GM12878 (cell line): Measurements from ENCODE around the gene BCLAF1. TPM values are rescaled to one million over a fixed set of nuclear protein-coding genes. Genes with fewer than 3 reads are reported as not detected.

ENCODE experiments used
- ATAC-seq: fragments of 200-7000 bp; cut with Tn5 transposase; 3 replicates; pipeline ENCODE4 v1.9.1; 2020; ENCODE audit warnings: mild to moderate bottlenecking, moderate library complexity
- BruUV-seq: library from RNA; stranded (reverse); fragments of 400-500 nt; replicated peaks from 2 replicates; lab custom pipeline; 2021; lab: Mats Ljungman, UMichigan
- CTCF ChIA-PET: fragments of 300-600 bp; sonication (Branson Sonifier 250); formaldehyde crosslinking; extraction: SDS; loops from one replicate; lab custom pipeline; 2021; ENCODE audit warnings: inconsistent platforms; lab: Yijun Ruan, JAX
- POLR2A ChIA-PET: fragments of 350-600 bp; formaldehyde crosslinking; extraction: SDS; loops from one replicate; lab custom pipeline; 2021; ENCODE audit warnings: inconsistent platforms; lab: Charles Lee
- RAD21 ChIA-PET: fragments of 300-600 bp; sonication (Branson Sonifier 250); formaldehyde crosslinking; loops from one replicate; lab custom pipeline; 2023; ENCODE audit warnings: antibody characterized with exemption; ENCODE audit not compliant: unreplicated experiment; lab: Charles Lee
- SMC1A ChIA-PET: fragments of 300-600 bp; sonication (Branson Sonifier 250); formaldehyde crosslinking; loops from one replicate; lab custom pipeline; 2023; ENCODE audit not compliant: unreplicated experiment, uncharacterized antibody; lab: Charles Lee
- DNase-seq: peaks from one replicate; pipeline ENCODE4 v3.0.0-alpha.2; 2011; ENCODE audit warnings: low read depth, low spot score
- FAIRE-seq: peaks from 3 replicates; lab custom pipeline; 2011; peaks lifted over from hg19 to GRCh38; lab: Jason Lieb, UNC
- H2AFZ ChIP-seq: 2 replicates; pipeline ENCODE4 v1.6.0; 2011; ENCODE audit warnings: low read depth, low read length, control low read depth; ENCODE audit not compliant: control insufficient read depth
- H3K27ac ChIP-seq: 2 replicates; pipeline ENCODE4 v1.5.1; 2011; ENCODE audit warnings: control low read depth; ENCODE audit not compliant: control insufficient read depth, insufficient read depth
- H3K27me3 ChIP-seq, 2 experiments: replicated peaks in 1 of 2; 2 replicates each; pipeline versions ENCODE4 v1.6.0 to v1.6.1; 2011; ENCODE audit warnings: low read length in 1 of 2; ENCODE audit not compliant: control insufficient read depth in 2 of 2, insufficient read depth in 2 of 2
- H3K36me3 ChIP-seq, 2 experiments: 2 replicates each; pipeline ENCODE4 v1.5.1; 2011; ENCODE audit warnings: low read length in 1 of 2; ENCODE audit not compliant: control insufficient read depth in 2 of 2, insufficient read depth in 2 of 2
- H3K4me1 ChIP-seq: 2 replicates; pipeline ENCODE4 v1.6.1; 2011; ENCODE audit warnings: mild to moderate bottlenecking, low read length, moderate library complexity, mixed read lengths; ENCODE audit not compliant: control insufficient read depth, insufficient read depth
- H3K4me2 ChIP-seq: 2 replicates; pipeline ENCODE4 v1.6.0; 2011; ENCODE audit warnings: control low read depth; ENCODE audit not compliant: control insufficient read depth, insufficient read depth
- H3K4me3 ChIP-seq: fragments of 200-600 bp; sonication (generic); 2 replicates; pipeline ENCODE4 v1.5.1; 2016
- H3K79me2 ChIP-seq: 2 replicates; pipeline ENCODE4 v1.6.0; 2011; ENCODE audit warnings: low read length; ENCODE audit not compliant: control insufficient read depth, insufficient read depth
- H3K9ac ChIP-seq: 2 replicates; pipeline ENCODE4 v1.8.0; 2011; ENCODE audit warnings: low read length, control low read depth, mixed read lengths; ENCODE audit not compliant: control insufficient read depth, insufficient read depth
- H3K9me3 ChIP-seq: replicated peaks from 3 replicates; pipeline ENCODE4 v1.5.1; 2011; ENCODE audit warnings: mild to moderate bottlenecking, low read length; ENCODE audit not compliant: control insufficient read depth, insufficient read depth
- H4K20me1 ChIP-seq: 2 replicates; pipeline ENCODE4 v1.6.0; 2011; ENCODE audit not compliant: control insufficient read depth, insufficient read depth
- CBFB ChIP-seq: IDR thresholded peaks from 2 replicates; pipeline ENCODE4 v1.6.1; 2016; ENCODE audit warnings: antibody characterized with exemption, low read depth
- CEBPB ChIP-seq, 2 experiments: fragments of 150-350 bp in 1 of 2; IDR thresholded peaks; 2 replicates each; pipeline ENCODE4 v1.6.1; 2012 to 2014; ENCODE audit warnings: low read depth in 2 of 2, low read length in 2 of 2, borderline replicate concordance in 1 of 2, inconsistent platforms in 1 of 2
- CEBPZ ChIP-seq: fragments of 150-350 bp; IDR thresholded peaks from 2 replicates; pipeline ENCODE4 v1.6.1; 2016; ENCODE audit warnings: low read depth, low read length
- CHD1 ChIP-seq: IDR thresholded peaks from 2 replicates; pipeline ENCODE4 v1.6.1; 2012; ENCODE audit warnings: low read depth, low read length, improper control_type of control experiment
- DPF2 ChIP-seq: fragments of 450-650 bp; IDR thresholded peaks from 2 replicates; pipeline ENCODE4 v1.6.1; 2017; ENCODE audit warnings: mild to moderate bottlenecking
- ESRRA ChIP-seq: IDR thresholded peaks from 2 replicates; pipeline ENCODE4 v1.6.1; 2012; ENCODE audit warnings: mild to moderate bottlenecking, low read length, improper control_type of control experiment
- IRF4 ChIP-seq: IDR thresholded peaks from 2 replicates; pipeline ENCODE4 v1.6.1; 2011; ENCODE audit warnings: low read depth, low read length
- NFYA ChIP-seq: IDR thresholded peaks from 2 replicates; pipeline ENCODE4 v1.6.1; 2011; ENCODE audit warnings: low read depth, mild to moderate bottlenecking, low read length, improper control_type of control experiment, borderline replicate concordance
- SIX5 ChIP-seq: IDR thresholded peaks from 2 replicates; pipeline ENCODE4 v1.6.1; 2011; ENCODE audit warnings: mild to moderate bottlenecking, low read depth, low read length, moderate library complexity; ENCODE audit not compliant: severe bottlenecking
- TCF3 ChIP-seq: IDR thresholded peaks from 2 replicates; pipeline ENCODE4 v1.6.1; 2012; ENCODE audit warnings: low read depth, mild to moderate bottlenecking, low read length, borderline replicate concordance; ENCODE audit not compliant: insufficient read depth
- WRNIP1 ChIP-seq: IDR thresholded peaks from 2 replicates; pipeline ENCODE4 v1.6.1; 2011; ENCODE audit warnings: low read depth, low read length, improper control_type of control experiment, borderline replicate concordance
- ZNF274 ChIP-seq: IDR thresholded peaks from one replicate; pipeline ENCODE4 v1.8.0; 2011; ENCODE audit not compliant: insufficient read length, insufficient read depth
- WGBS: methylation state at CpG from one replicate; pipeline ENCODE4 v1.1.6; 2016; ENCODE audit warnings: low lambda C conversion rate; ENCODE audit not compliant: insufficient replicate concordance, insufficient coverage; ENCODE audit errors: missing lambda C conversion rate; 5-methylcytosine and 5-hydroxymethylcytosine counted together
- in situ Hi-C: fragments of 300-500 bp; cut with MboI; formaldehyde crosslinking; loops from 9 replicates; pipeline ENCODE4 v1.14.3; 2018; ENCODE audit warnings: mixed read lengths
- intact Hi-C: fragments of 100-400 bp; cut with micrococcal nuclease; formaldehyde crosslinking; loops from one replicate; pipeline ENCODE4 v1.14.2; 2022; ENCODE audit not compliant: unreplicated experiment
- polyA plus RNA-seq, 11 experiments: library from polyadenylated mRNA; depleted of rRNA in 4 of 11; unstranded in 6 of 11; stranded (reverse) in 5 of 11; fragments of >200 nt; fragmentation: Nextera tagmentation in 4 of 11; fragmentation: Illumina TruSeq in 1 of 11; extraction: Ambion mirVana in 4 of 11; extraction: Trizol in 1 of 11; gene quantifications; 1 replicate in 1 of 11; 2 replicates in 10 of 11; pipeline versions ENCODE4 v1.2.1 to v1.2.3, GENCODE V29; 2011 to 2016; ENCODE audit warnings: inconsistent platforms in 2 of 11, missing spikeins in 2 of 11, low read depth in 1 of 11
- total RNA-seq, 4 experiments: library from RNA; depleted of rRNA in 3 of 4; stranded (reverse); fragments of >200 nt in 3 of 4; fragmentation: Illumina TruSeq in 1 of 4; extraction: Trizol in 1 of 4; gene quantifications; 2 replicates each; pipeline versions ENCODE4 v1.2.1 to v1.2.3, GENCODE V29; 2013 to 2021
- TF ChIP-seq, protein P1 (sequence below): fragments of 450-650 bp; IDR thresholded peaks from 2 replicates; pipeline ENCODE4 v1.6.1; 2017; ENCODE audit warnings: mild to moderate bottlenecking, moderate library complexity

Gene BCLAF1
- total and polyA plus RNA-seq, 10 of the 15 experiments (the other 5 are each of a cell fraction or from before 2014, with no cell fraction given), result 56.0 to 223 (median 114) TPM

DNA sequence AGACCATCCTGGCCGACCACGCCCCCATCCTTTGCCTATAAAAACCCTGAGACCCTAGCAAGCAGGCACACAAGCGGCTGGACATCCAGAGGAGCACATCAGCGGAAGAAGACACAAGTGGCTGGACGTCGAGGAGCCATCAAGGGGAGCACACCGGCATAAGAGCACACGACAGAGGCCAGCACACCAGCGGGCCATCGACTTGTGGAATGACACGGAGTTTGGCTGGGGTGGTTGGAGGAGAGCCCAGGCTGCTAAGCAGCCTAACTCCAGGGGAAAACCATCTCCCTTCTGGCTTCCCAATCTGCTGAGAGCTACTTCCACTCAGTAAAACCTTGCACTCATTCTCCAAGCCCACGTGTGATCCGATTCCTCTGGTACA, 44.8 kb upstream of the BCLAF1 start:
- H3K9me3 ChIP-seq, result no peaks in the 10 kb centered on the region
- BruUV-seq, result no TSS peak
- H3K4me1 ChIP-seq, result no peaks in the 10 kb centered on the region
- FAIRE-seq (no peak), DNase-seq (no peak), ATAC-seq (no peak)
- no peak overlapping the region for H3K4me2 ChIP-seq
- H3K79me2 ChIP-seq, result no peaks in the 10 kb centered on the region
- ChIA-PET POLR2A (no interaction called here), RAD21 (no interaction called here), SMC1A (interaction anchor here (1.7 kb wide), 1 partner anchor 10 kb away, joined by 4 read pairs; no protein-coding TSS in a partner anchor), CTCF (interaction anchor here (1.5 kb wide), 1 partner anchor 33 kb away, joined by 3 read pairs; no protein-coding TSS in a partner anchor)
- 50% methylated on average over 12 of the region's 13 CpGs for WGBS
- TF ChIP-seq CEBPZ, result no peak
- TF ChIP-seq CBFB, result no peak
- TF ChIP-seq SIX5, result no peak
- no peak for TF ChIP-seq NFYA
- no peak for TF ChIP-seq IRF4
- TF ChIP-seq ESRRA, result no peak
- TF ChIP-seq CEBPB (IDR thresholded peaks at IDR 0.05; ENCODE audit: borderline replicate concordance in 1 of 2, low read depth in 2 of 2, low read length in 2 of 2), result no peak
- TF ChIP-seq, protein P1, sequence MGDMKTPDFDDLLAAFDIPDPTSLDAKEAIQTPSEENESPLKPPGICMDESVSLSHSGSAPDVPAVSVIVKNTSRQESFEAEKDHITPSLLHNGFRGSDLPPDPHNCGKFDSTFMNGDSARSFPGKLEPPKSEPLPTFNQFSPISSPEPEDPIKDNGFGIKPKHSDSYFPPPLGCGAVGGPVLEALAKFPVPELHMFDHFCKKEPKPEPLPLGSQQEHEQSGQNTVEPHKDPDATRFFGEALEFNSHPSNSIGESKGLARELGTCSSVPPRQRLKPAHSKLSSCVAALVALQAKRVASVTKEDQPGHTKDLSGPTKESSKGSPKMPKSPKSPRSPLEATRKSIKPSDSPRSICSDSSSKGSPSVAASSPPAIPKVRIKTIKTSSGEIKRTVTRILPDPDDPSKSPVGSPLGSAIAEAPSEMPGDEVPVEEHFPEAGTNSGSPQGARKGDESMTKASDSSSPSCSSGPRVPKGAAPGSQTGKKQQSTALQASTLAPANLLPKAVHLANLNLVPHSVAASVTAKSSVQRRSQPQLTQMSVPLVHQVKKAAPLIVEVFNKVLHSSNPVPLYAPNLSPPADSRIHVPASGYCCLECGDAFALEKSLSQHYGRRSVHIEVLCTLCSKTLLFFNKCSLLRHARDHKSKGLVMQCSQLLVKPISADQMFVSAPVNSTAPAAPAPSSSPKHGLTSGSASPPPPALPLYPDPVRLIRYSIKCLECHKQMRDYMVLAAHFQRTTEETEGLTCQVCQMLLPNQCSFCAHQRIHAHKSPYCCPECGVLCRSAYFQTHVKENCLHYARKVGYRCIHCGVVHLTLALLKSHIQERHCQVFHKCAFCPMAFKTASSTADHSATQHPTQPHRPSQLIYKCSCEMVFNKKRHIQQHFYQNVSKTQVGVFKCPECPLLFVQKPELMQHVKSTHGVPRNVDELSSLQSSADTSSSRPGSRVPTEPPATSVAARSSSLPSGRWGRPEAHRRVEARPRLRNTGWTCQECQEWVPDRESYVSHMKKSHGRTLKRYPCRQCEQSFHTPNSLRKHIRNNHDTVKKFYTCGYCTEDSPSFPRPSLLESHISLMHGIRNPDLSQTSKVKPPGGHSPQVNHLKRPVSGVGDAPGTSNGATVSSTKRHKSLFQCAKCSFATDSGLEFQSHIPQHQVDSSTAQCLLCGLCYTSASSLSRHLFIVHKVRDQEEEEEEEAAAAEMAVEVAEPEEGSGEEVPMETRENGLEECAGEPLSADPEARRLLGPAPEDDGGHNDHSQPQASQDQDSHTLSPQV, result no peak
- TF ChIP-seq TCF3, result no peak
- TF ChIP-seq ZNF274, result no peak
- no peak for TF ChIP-seq CHD1
- TF ChIP-seq WRNIP1, result no peak
- TF ChIP-seq DPF2, result no peak
- H2AFZ ChIP-seq, result no peak overlapping the region
- no peak overlapping the region for H3K9ac ChIP-seq
- no peaks in the 10 kb centered on the region for H4K20me1 ChIP-seq
- H3K4me3 ChIP-seq, result no peak overlapping the region
- no peaks in the 10 kb centered on the region; a peak in 2 of 4 replicates for H3K27me3 ChIP-seq
- intact Hi-C loops (no loop called here), in situ Hi-C loops (no loop called here)
- H3K36me3 ChIP-seq, result no peaks in the 10 kb centered on the region
- no peak overlapping the region for H3K27ac ChIP-seq
